Activated gamma-delta T cell (primary cell): ENCODE measurements around the gene PGLYRP3.
A peak's percentile ranks its signal among the peaks of the same experiment; 100 is the strongest.

ENCODE experiments used
- DNase-seq: peaks from one replicate; lab custom pipeline; 2025; lab: John Stamatoyannopoulos, UW

PGLYRP3 gene

GRCh38 chr1:153260585-153261280 lies 52.0 kb downstream of the PGLYRP3 start:
- DNase-seq: peak; percentile 12

- DNase-seq: no peak
Measured at GRCh38 chr1:153259387-153259786, 53.4 kb downstream of the PGLYRP3 start, which contains the start of gene LORICRIN. LORICRIN (plus strand) TSS chr1:153259687; CDS start chr1:153260950, 1,263 bp downstream.

- DNase-seq: no peak
Measured at GRCh38 chr1:153253693-153254092, 59.1 kb downstream of the PGLYRP3 start.

GRCh38 chr1:153253076-153253475 lies 59.7 kb downstream of the PGLYRP3 start:
- no peak for DNase-seq

- no peak for DNase-seq
Measured at GRCh38 chr1:153251988-153252387, 60.8 kb downstream of the PGLYRP3 start.

- no peak for DNase-seq
Measured at GRCh38 chr1:153251562-153251961, 61.2 kb downstream of the PGLYRP3 start.

GRCh38 chr1:153251087-153251486 lies 61.7 kb downstream of the PGLYRP3 start:
- DNase-seq: no peak

- DNase-seq: no peak
Measured at GRCh38 chr1:153250166-153250565, 62.6 kb downstream of the PGLYRP3 start.

- no peak for DNase-seq
Measured at GRCh38 chr1:153248176-153248879, 64.4 kb downstream of the PGLYRP3 start.
